DND-41 (cell line): ENCODE data around the gene CFAP73.

Experiments
- ATAC-seq: fragments of 200-7000 bp; cut with Tn5 transposase; 3 replicates; pipeline ENCODE4 v1.9.1; 2021; ENCODE audit warnings: low read depth; ENCODE audit not compliant: insufficient read depth
- DNase-seq: peaks from one replicate; pipeline ENCODE4 v3.0.0-alpha.2; 2020
- H2AFZ ChIP-seq: 2 replicates; pipeline ENCODE4 v1.6.0; 2012; ENCODE audit warnings: low read depth, low read length
- H3K27ac ChIP-seq: 2 replicates; pipeline ENCODE4 v1.5.1; 2012; ENCODE audit warnings: low read length, inconsistent platforms
- H3K27me3 ChIP-seq: fragments of 200-600 bp; sonication (generic); 2 replicates; pipeline ENCODE4 v1.6.0; 2012; ENCODE audit warnings: low read length, mild to moderate bottlenecking, inconsistent platforms; ENCODE audit not compliant: insufficient read depth, poor library complexity
- H3K36me3 ChIP-seq: 2 replicates; pipeline ENCODE4 v1.5.1; 2012; ENCODE audit warnings: low read length, inconsistent platforms; ENCODE audit not compliant: insufficient read depth
- H3K4me1 ChIP-seq: 2 replicates; pipeline ENCODE4 v1.5.1; 2012; ENCODE audit warnings: mild to moderate bottlenecking, low read length; ENCODE audit not compliant: insufficient read depth
- H3K4me2 ChIP-seq: 2 replicates; pipeline ENCODE4 v1.6.0; 2012; ENCODE audit warnings: mild to moderate bottlenecking, moderate library complexity, low read length, inconsistent platforms; ENCODE audit not compliant: insufficient read depth
- H3K4me3 ChIP-seq, 2 experiments: fragments of 200-600 bp in 1 of 2; shearing (Covaris generic) in 1 of 2; 2 replicates each; pipeline ENCODE4 v1.5.1; 2012 to 2016; ENCODE audit warnings: inconsistent platforms in 2 of 2, low read length in 2 of 2, mild to moderate bottlenecking in 2 of 2, low read depth in 1 of 2, moderate library complexity in 1 of 2
- H3K79me2 ChIP-seq: 2 replicates; pipeline ENCODE4 v1.6.0; 2012; ENCODE audit warnings: low read length, inconsistent platforms; ENCODE audit not compliant: insufficient read depth
- H3K9ac ChIP-seq: 2 replicates; pipeline ENCODE4 v1.6.0; 2012; ENCODE audit warnings: low read depth, mild to moderate bottlenecking, inconsistent platforms, low read length, moderate library complexity
- H3K9me3 ChIP-seq: 2 replicates; pipeline ENCODE4 v1.5.1; 2012; ENCODE audit warnings: low read length, moderate library complexity, mild to moderate bottlenecking, inconsistent platforms; ENCODE audit not compliant: insufficient read depth, severe bottlenecking
- H4K20me1 ChIP-seq: 2 replicates; pipeline ENCODE4 v1.6.0; 2012; ENCODE audit warnings: low read length; ENCODE audit not compliant: insufficient read depth
- EZH2 ChIP-seq: IDR thresholded peaks from 3 replicates; pipeline ENCODE4 v1.6.1; 2012; ENCODE audit warnings: borderline replicate concordance, low read depth, mild to moderate bottlenecking, moderate library complexity, low read length, inconsistent platforms; ENCODE audit not compliant: severe bottlenecking
- TF ChIP-seq, protein P1 (sequence below): IDR thresholded peaks from 2 replicates; pipeline ENCODE4 v1.5.1; 2012; ENCODE audit warnings: borderline replicate concordance, low read length, moderate library complexity, mild to moderate bottlenecking; ENCODE audit not compliant: poor library complexity, severe bottlenecking; ENCODE audit errors: extremely low read depth

Gene CFAP73

GRCh38 chr12:113109872-113110599 is 39.5 kb upstream of the CFAP73 start:
- Histone ChIP-seq H3K4me1 (no peaks in the 10 kb centered on the region; the same call in 1 of the 2 replicates), H3K9ac (no peak overlapping the region), H2AFZ (no peak overlapping the region), H3K4me3 (no peak overlapping the region), H3K36me3 (no peaks in the 10 kb centered on the region), H4K20me1 (no peaks in the 10 kb centered on the region), H3K27ac (no peak overlapping the region), H3K27me3 (no peaks in the 10 kb centered on the region), H3K9me3 (no peaks in the 10 kb centered on the region), H3K4me2 (no peak overlapping the region), H3K79me2 (no peaks in the 10 kb centered on the region)
- DNase-seq (no peak), ATAC-seq (peak; percentile 23; the same call in 1 of the 3 replicates)
- no peak for TF ChIP-seq EZH2
- TF ChIP-seq, protein P1, sequence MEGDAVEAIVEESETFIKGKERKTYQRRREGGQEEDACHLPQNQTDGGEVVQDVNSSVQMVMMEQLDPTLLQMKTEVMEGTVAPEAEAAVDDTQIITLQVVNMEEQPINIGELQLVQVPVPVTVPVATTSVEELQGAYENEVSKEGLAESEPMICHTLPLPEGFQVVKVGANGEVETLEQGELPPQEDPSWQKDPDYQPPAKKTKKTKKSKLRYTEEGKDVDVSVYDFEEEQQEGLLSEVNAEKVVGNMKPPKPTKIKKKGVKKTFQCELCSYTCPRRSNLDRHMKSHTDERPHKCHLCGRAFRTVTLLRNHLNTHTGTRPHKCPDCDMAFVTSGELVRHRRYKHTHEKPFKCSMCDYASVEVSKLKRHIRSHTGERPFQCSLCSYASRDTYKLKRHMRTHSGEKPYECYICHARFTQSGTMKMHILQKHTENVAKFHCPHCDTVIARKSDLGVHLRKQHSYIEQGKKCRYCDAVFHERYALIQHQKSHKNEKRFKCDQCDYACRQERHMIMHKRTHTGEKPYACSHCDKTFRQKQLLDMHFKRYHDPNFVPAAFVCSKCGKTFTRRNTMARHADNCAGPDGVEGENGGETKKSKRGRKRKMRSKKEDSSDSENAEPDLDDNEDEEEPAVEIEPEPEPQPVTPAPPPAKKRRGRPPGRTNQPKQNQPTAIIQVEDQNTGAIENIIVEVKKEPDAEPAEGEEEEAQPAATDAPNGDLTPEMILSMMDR, result no peak

- H2AFZ ChIP-seq, result no peak overlapping the region
- H3K9ac ChIP-seq, result no peak overlapping the region
- no peaks in the 10 kb centered on the region for H3K79me2 ChIP-seq
- TF ChIP-seq, protein P1, result no peak
- TF ChIP-seq EZH2, result no peak
- H3K4me3 ChIP-seq, result no peak overlapping the region
- H3K36me3 ChIP-seq, result no peaks in the 10 kb centered on the region
- no peak for ATAC-seq
- H3K4me1 ChIP-seq, result no peaks in the 10 kb centered on the region; the same call in 1 of the 2 replicates
- no peaks in the 10 kb centered on the region for H3K27me3 ChIP-seq
- H3K4me2 ChIP-seq, result no peak overlapping the region
- no peaks in the 10 kb centered on the region for H4K20me1 ChIP-seq
- no peaks in the 10 kb centered on the region for H3K9me3 ChIP-seq
- no peak overlapping the region for H3K27ac ChIP-seq
- DNase-seq, result no peak
Measured at GRCh38 chr12:113111247-113111646, 38.3 kb upstream of the CFAP73 start.

DNA sequence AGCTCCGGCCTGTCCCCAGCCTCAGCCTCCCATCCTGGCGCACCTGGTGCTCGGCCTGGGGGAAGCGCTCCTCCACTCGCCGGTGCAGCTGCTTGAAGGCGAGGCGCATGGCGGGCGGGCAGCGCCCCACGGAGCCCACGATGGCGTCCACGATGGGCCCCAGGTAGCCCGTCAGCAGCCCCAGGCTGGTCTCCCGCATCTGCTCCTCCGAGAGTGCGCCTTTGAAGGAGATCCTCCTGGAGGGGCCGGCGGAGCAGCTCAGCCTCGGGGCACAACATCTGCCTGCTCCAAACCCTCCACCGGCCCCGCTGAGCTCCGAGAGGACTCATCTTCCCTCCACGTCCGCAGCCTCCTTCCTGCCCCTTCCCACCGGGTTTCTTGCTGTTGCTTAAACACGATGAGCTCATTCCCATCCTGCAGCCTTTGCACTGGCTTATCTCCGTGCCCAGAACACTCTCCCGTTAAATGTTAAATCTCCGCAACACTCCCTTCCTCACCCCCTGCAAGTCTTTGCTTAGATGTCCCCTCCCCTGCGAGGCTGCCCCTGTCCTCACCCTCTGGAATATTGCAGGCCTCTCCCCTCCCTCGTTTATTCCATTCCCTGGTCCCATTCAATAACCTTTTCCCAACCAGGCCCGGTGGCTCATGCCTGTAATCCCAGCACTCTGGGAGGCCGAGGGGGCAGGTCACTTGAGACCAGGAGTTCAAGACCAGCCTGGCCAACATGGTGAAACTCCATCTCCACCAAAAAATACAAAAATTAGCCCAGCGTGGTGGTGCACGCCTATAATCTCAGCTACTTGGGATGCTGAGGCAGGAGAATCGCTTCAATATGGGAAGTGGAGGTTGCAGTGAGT is 37.3 kb upstream of the CFAP73 start:
- Histone ChIP-seq H3K4me1 (no peaks in the 10 kb centered on the region), H3K9me3 (no peaks in the 10 kb centered on the region), H3K36me3 (no peaks in the 10 kb centered on the region), H3K79me2 (no peaks in the 10 kb centered on the region), H3K27ac (no peak overlapping the region), H3K4me2 (no peak overlapping the region), H3K9ac (no peak overlapping the region), H3K27me3 (no peaks in the 10 kb centered on the region), H2AFZ (no peak overlapping the region), H4K20me1 (no peaks in the 10 kb centered on the region), H3K4me3 (no peak overlapping the region)
- DNase-seq (no peak), ATAC-seq (no peak)
- no peak for TF ChIP-seq EZH2
- TF ChIP-seq, protein P1, result no peak
